Mucosa of stomach (tissue), 1 donor: Measurements from ENCODE around the gene PACS2.

Source experiments
- H3K27me3 ChIP-seq: one replicate; pipeline ENCODE4 v1.7.0; 2013; ENCODE audit warnings: mild to moderate bottlenecking, low read length; ENCODE audit not compliant: control insufficient read depth, insufficient read depth
- H3K36me3 ChIP-seq: one replicate; pipeline ENCODE4 v1.7.0; 2013; ENCODE audit warnings: low read length; ENCODE audit not compliant: control insufficient read depth, insufficient read depth
- H3K4me1 ChIP-seq: one replicate; pipeline ENCODE4 v1.7.0; 2013; ENCODE audit warnings: mild to moderate bottlenecking, low read length; ENCODE audit not compliant: control insufficient read depth, insufficient read depth
- H3K4me3 ChIP-seq: one replicate; pipeline ENCODE4 v1.7.0; 2013; ENCODE audit warnings: low read length
- H3K9ac ChIP-seq: one replicate; pipeline ENCODE4 v1.7.0; 2013; ENCODE audit warnings: mild to moderate bottlenecking, low read length, moderate library complexity
- H3K9me3 ChIP-seq: one replicate; pipeline ENCODE4 v1.7.0; 2013; ENCODE audit warnings: mild to moderate bottlenecking, low read length, moderate library complexity; ENCODE audit not compliant: control insufficient read depth
- donor health status: Pancreatic carcinoma.

PACS2 gene

GRCh38 chr14:105385698-105386365 is 71.3 kb downstream of the PACS2 start:
- Histone ChIP-seq H3K4me1 (peaks cover 3% of the 10 kb centered on the region), H3K9me3 (no peaks in the 10 kb centered on the region), H3K36me3 (no peaks in the 10 kb centered on the region), H3K4me3 (no peak overlapping the region), H3K9ac (no peak overlapping the region), H3K27me3 (no peaks in the 10 kb centered on the region)

GRCh38 chr14:105386581-105387529 is 72.3 kb downstream of the PACS2 start:
- no peaks in the 10 kb centered on the region for H3K36me3 ChIP-seq

GRCh38 chr14:105387530-105387922 is 73.0 kb downstream of the PACS2 start:
- Histone ChIP-seq H3K4me1 (peaks cover 3% of the 10 kb centered on the region), H3K4me3 (no peak overlapping the region), H3K9ac (no peak overlapping the region), H3K9me3 (no peaks in the 10 kb centered on the region), H3K27me3 (no peaks in the 10 kb centered on the region), H3K36me3 (no peaks in the 10 kb centered on the region)

More at GRCh38 chr14:105386581-105387529, 72.3 kb downstream of the PACS2 start:
- H3K27me3 ChIP-seq, result no peaks in the 10 kb centered on the region
- no peak overlapping the region for H3K4me3 ChIP-seq
- peaks cover 3% of the 10 kb centered on the region for H3K4me1 ChIP-seq
- no peak overlapping the region for H3K9ac ChIP-seq
- H3K9me3 ChIP-seq, result no peaks in the 10 kb centered on the region

- H3K9me3 ChIP-seq, result no peaks in the 10 kb centered on the region
- no peaks in the 10 kb centered on the region for H3K27me3 ChIP-seq
- no peak overlapping the region for H3K4me3 ChIP-seq
- H3K36me3 ChIP-seq, result no peaks in the 10 kb centered on the region
- peaks cover 3% of the 10 kb centered on the region for H3K4me1 ChIP-seq
- no peak overlapping the region for H3K9ac ChIP-seq
Measured at GRCh38 chr14:105388110-105388951, 73.8 kb downstream of the PACS2 start.

GRCh38 chr14:105388976-105389375 is 74.4 kb downstream of the PACS2 start:
- Histone ChIP-seq H3K9me3 (no peaks in the 10 kb centered on the region), H3K27me3 (no peaks in the 10 kb centered on the region), H3K36me3 (no peaks in the 10 kb centered on the region), H3K4me3 (no peak overlapping the region), H3K9ac (no peak overlapping the region), H3K4me1 (peaks cover 3% of the 10 kb centered on the region)

- no peak overlapping the region for H3K9ac ChIP-seq
- no peak overlapping the region for H3K4me3 ChIP-seq
- no peaks in the 10 kb centered on the region for H3K27me3 ChIP-seq
- H3K4me1 ChIP-seq, result peaks cover 3% of the 10 kb centered on the region
- no peaks in the 10 kb centered on the region for H3K9me3 ChIP-seq
- no peaks in the 10 kb centered on the region for H3K36me3 ChIP-seq
Measured at GRCh38 chr14:105389534-105389933, 75.0 kb downstream of the PACS2 start.

GRCh38 chr14:105389976-105390848 is 75.7 kb downstream of the PACS2 start:
- no peaks in the 10 kb centered on the region for H3K27me3 ChIP-seq
- no peak overlapping the region for H3K9ac ChIP-seq
- H3K4me3 ChIP-seq, result no peak overlapping the region
- H3K9me3 ChIP-seq, result no peaks in the 10 kb centered on the region
- H3K36me3 ChIP-seq, result no peaks in the 10 kb centered on the region
- H3K4me1 ChIP-seq, result peaks cover 3% of the 10 kb centered on the region

GRCh38 chr14:105390849-105391500 is 76.4 kb downstream of the PACS2 start:
- no peaks in the 10 kb centered on the region for H3K9me3 ChIP-seq
- peaks cover 3% of the 10 kb centered on the region for H3K4me1 ChIP-seq
- H3K36me3 ChIP-seq, result no peaks in the 10 kb centered on the region
- H3K27me3 ChIP-seq, result no peaks in the 10 kb centered on the region
- no peak overlapping the region for H3K4me3 ChIP-seq
- no peak overlapping the region for H3K9ac ChIP-seq

GRCh38 chr14:105391541-105391940 is 77.0 kb downstream of the PACS2 start:
- Histone ChIP-seq H3K9ac (no peak overlapping the region), H3K27me3 (no peaks in the 10 kb centered on the region), H3K36me3 (no peaks in the 10 kb centered on the region), H3K4me1 (peaks cover 3% of the 10 kb centered on the region), H3K9me3 (no peaks in the 10 kb centered on the region), H3K4me3 (no peak overlapping the region)

- Histone ChIP-seq H3K9ac (no peak overlapping the region), H3K36me3 (no peaks in the 10 kb centered on the region), H3K27me3 (no peaks in the 10 kb centered on the region), H3K9me3 (no peaks in the 10 kb centered on the region), H3K4me3 (no peak overlapping the region), H3K4me1 (peaks cover 4% of the 10 kb centered on the region)
Measured at GRCh38 chr14:105392131-105393090, 77.9 kb downstream of the PACS2 start.
